Fibroblast of villous mesenchyme (primary cell): ENCODE results near the gene NRROS. TPM values are rescaled to one million over a fixed set of nuclear protein-coding genes. Genes with fewer than 3 reads are reported as not detected.

Source experiments
- DNase-seq: peaks from one replicate; pipeline ENCODE4 v3.0.0-alpha.2; 2010; ENCODE audit warnings: low read depth
- H3K4me3 ChIP-seq: 2 replicates; pipeline ENCODE4 v1.5.1; 2011; ENCODE audit warnings: low read depth, mild to moderate bottlenecking, low read length
- CTCF ChIP-seq: IDR thresholded peaks from 2 replicates; pipeline ENCODE4 v1.5.1; 2012; ENCODE audit warnings: low read depth, mild to moderate bottlenecking, low read length; ENCODE audit not compliant: insufficient read depth
- total RNA-seq: library from RNA; depleted of rRNA; stranded (reverse); fragments of >200 nt; gene quantifications from 2 replicates; pipeline ENCODE4 v1.2.3, GENCODE V29; 2012

Gene NRROS
- total RNA-seq, 1 donor, result under 0.01 TPM

- no peak overlapping the region for H3K4me3 ChIP-seq
- DNase-seq, result no peak
- TF ChIP-seq CTCF, result no peak
Measured at GRCh38 chr3:196624907-196625306, 14.6 kb upstream of the NRROS start.

DNA sequence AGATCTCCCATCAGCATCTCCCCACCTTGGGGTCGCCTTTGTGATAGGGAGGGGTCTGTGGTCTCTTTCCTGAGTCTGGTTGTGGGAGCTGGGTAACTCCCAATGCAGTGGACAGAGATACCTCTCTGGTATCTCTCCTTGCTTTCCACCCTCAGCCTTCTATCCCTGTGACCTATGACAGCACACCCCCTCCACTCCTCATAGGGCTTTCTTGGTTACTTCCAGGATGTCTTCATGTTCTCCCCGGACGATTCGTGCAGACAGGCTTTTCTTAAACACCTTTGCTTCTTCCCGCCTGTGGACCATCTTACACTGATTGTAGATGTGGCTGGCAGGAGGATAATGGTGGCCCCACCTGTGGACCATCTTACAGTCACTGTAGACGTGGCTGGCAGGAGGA, 14.2 kb upstream of the NRROS start:
- TF ChIP-seq CTCF, result no peak
- H3K4me3 ChIP-seq, result no peak overlapping the region
- no peak for DNase-seq

GRCh38 chr3:196627918-196628231, 11.6 kb upstream of the NRROS start:
- no peak for TF ChIP-seq CTCF
- DNase-seq, result no peak
- H3K4me3 ChIP-seq, result no peak overlapping the region

- no peak overlapping the region for H3K4me3 ChIP-seq
- TF ChIP-seq CTCF, result no peak
- no peak for DNase-seq
Measured at GRCh38 chr3:196629228-196629627, 10.3 kb upstream of the NRROS start.

- peak overlapping the region; percentile 74 for H3K4me3 ChIP-seq
- no peak for DNase-seq
- TF ChIP-seq CTCF, result no peak
Measured at GRCh38 chr3:196631682-196632045, 7.8 kb upstream of the NRROS start.

GRCh38 chr3:196632046-196632751, 7.3 kb upstream of the NRROS start:
- TF ChIP-seq CTCF, result peak; percentile 34
- peak; percentile 72 for DNase-seq
- H3K4me3 ChIP-seq, result peak overlapping the region; percentile 74

GRCh38 chr3:196633555-196634151, 5.8 kb upstream of the NRROS start:
- no peak for DNase-seq
- no peak for TF ChIP-seq CTCF
- no peak overlapping the region for H3K4me3 ChIP-seq
